ENCODE data around the gene HIVEP3. TPM values are rescaled to one million over a fixed set of nuclear protein-coding genes. Genes with fewer than 3 reads are reported as not detected.

The HIVEP3 gene
- total RNA-seq, 2 donors from 2014 or later: 2.3 to 12.8 TPM

DNA sequence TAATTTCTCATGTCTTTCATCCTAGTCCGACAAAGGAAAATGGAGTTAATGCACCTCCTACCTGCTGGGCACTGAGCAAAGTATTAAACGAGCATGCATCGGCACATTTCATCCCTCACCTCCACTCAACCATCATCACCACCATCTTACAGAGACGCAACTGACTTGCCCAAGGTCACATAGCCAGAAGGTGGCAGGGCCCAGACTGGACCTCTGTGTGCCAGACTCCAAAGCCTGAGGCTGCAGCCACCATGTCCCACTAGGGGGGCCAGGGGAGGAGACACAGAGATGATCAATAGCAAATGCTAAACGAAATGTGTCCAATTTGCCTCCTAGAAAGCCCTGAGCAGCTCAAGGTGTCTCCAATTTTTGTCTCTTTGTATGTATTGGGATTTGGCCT is 270.5 kb downstream of the HIVEP3 start:
- no peaks in the 10 kb centered on the region for H3K4me1 ChIP-seq (ENCODE audit: control insufficient read depth in 1 of 2, low read depth in 2 of 2)
- TF ChIP-seq, protein P1, sequence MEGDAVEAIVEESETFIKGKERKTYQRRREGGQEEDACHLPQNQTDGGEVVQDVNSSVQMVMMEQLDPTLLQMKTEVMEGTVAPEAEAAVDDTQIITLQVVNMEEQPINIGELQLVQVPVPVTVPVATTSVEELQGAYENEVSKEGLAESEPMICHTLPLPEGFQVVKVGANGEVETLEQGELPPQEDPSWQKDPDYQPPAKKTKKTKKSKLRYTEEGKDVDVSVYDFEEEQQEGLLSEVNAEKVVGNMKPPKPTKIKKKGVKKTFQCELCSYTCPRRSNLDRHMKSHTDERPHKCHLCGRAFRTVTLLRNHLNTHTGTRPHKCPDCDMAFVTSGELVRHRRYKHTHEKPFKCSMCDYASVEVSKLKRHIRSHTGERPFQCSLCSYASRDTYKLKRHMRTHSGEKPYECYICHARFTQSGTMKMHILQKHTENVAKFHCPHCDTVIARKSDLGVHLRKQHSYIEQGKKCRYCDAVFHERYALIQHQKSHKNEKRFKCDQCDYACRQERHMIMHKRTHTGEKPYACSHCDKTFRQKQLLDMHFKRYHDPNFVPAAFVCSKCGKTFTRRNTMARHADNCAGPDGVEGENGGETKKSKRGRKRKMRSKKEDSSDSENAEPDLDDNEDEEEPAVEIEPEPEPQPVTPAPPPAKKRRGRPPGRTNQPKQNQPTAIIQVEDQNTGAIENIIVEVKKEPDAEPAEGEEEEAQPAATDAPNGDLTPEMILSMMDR (IDR thresholded peaks at IDR 0.05): no peak
- no peaks in the 10 kb centered on the region for H3K36me3 ChIP-seq
- no peaks in the 10 kb centered on the region for H3K27me3 ChIP-seq (replicated peaks; ENCODE audit: insufficient read depth)
- DNase-seq (ENCODE audit: low spot score) (no peak), ATAC-seq (ENCODE audit: insufficient number of reproducible peaks, low FRiP score, low read depth) (no peak)
- H3K27ac ChIP-seq: no peak overlapping the region
- no peak overlapping the region for H3K4me3 ChIP-seq
- no peaks in the 10 kb centered on the region for H3K9me3 ChIP-seq

- H3K9me3 ChIP-seq: no peaks in the 10 kb centered on the region
- no peaks in the 10 kb centered on the region for H3K36me3 ChIP-seq
- H3K4me1 ChIP-seq (ENCODE audit: control insufficient read depth in 1 of 2, low read depth in 2 of 2): no peaks in the 10 kb centered on the region
- ATAC-seq (ENCODE audit: insufficient number of reproducible peaks, low FRiP score, low read depth) (no peak), DNase-seq (ENCODE audit: low spot score) (no peak)
- TF ChIP-seq, protein P1 (IDR thresholded peaks at IDR 0.05): no peak
- no peak overlapping the region for H3K4me3 ChIP-seq
- no peak overlapping the region for H3K27ac ChIP-seq
- no peaks in the 10 kb centered on the region for H3K27me3 ChIP-seq (replicated peaks; ENCODE audit: insufficient read depth)
Observed at GRCh38 chr1:41647221-41648135, 271.2 kb downstream of the HIVEP3 start.

DNA sequence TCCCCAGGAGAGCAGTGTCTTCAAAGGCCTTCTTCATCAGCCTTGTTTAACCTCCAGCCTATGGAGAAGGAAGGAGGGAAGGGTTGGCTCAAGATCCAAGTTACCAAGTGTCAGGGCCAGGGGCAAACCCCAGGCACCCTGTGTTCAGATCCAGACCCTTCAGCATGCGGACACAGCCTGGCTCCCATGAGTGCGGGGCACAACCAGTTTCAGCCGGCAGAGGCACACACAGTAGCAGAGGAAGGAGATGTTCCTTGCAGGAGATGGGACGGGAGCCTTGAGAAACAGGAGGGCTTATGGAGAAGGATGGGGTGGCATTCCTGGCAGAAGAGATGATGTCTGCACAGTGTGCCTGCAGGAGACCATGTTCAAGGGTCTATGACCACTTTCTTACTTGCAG is 272.5 kb downstream of the HIVEP3 start:
- Histone ChIP-seq H3K27ac (no peak overlapping the region), H3K27me3 (replicated peaks; ENCODE audit: insufficient read depth) (no peaks in the 10 kb centered on the region), H3K9me3 (no peaks in the 10 kb centered on the region), H3K4me1 (ENCODE audit: control insufficient read depth in 1 of 2, low read depth in 2 of 2) (no peaks in the 10 kb centered on the region), H3K4me3 (no peak overlapping the region), H3K36me3 (no peaks in the 10 kb centered on the region)
- DNase-seq (ENCODE audit: low spot score): no peak
- TF ChIP-seq, protein P1 (IDR thresholded peaks at IDR 0.05): no peak
- ATAC-seq (ENCODE audit: insufficient number of reproducible peaks, low FRiP score, low read depth): no peak

GRCh38 chr1:41645062-41645461 is 273.7 kb downstream of the HIVEP3 start:
- Histone ChIP-seq H3K4me3 (no peak overlapping the region), H3K27ac (no peak overlapping the region), H3K4me1 (ENCODE audit: control insufficient read depth in 1 of 2, low read depth in 2 of 2) (no peaks in the 10 kb centered on the region), H3K27me3 (replicated peaks; ENCODE audit: insufficient read depth) (no peaks in the 10 kb centered on the region), H3K36me3 (no peaks in the 10 kb centered on the region), H3K9me3 (no peaks in the 10 kb centered on the region)
- TF ChIP-seq, protein P1 (IDR thresholded peaks at IDR 0.05): no peak
- ATAC-seq (ENCODE audit: insufficient number of reproducible peaks, low FRiP score, low read depth) (no peak), DNase-seq (ENCODE audit: low spot score) (no peak)

- Histone ChIP-seq H3K4me1 (ENCODE audit: control insufficient read depth in 1 of 2, low read depth in 2 of 2) (no peaks in the 10 kb centered on the region), H3K27me3 (replicated peaks; ENCODE audit: insufficient read depth) (no peaks in the 10 kb centered on the region), H3K27ac (no peak overlapping the region), H3K36me3 (no peaks in the 10 kb centered on the region), H3K4me3 (no peak overlapping the region), H3K9me3 (no peaks in the 10 kb centered on the region)
- ATAC-seq (ENCODE audit: insufficient number of reproducible peaks, low FRiP score, low read depth) (no peak), DNase-seq (ENCODE audit: low spot score) (no peak)
- TF ChIP-seq, protein P1 (IDR thresholded peaks at IDR 0.05): no peak
Observed at GRCh38 chr1:41642922-41643821, 275.6 kb downstream of the HIVEP3 start.
